Ovary (tissue), 9 donors: ENCODE results near the gene HOXC12. TPM values are rescaled to one million over a fixed set of nuclear protein-coding genes. Genes with fewer than 3 reads are reported as not detected.

Source experiments
- DNase-seq, 5 donors: peaks; one replicate each; pipeline ENCODE4 v3.0.0-alpha.2; 2019 to 2020
- H3K27ac ChIP-seq, 2 donors: fragments of 200-600 bp; one replicate each; pipeline versions ENCODE4 v1.5.1 to v1.8.0; 2019 to 2022
- H3K27me3 ChIP-seq: fragments of 200-600 bp; one replicate; pipeline ENCODE4 v1.8.0; 2022
- H3K36me3 ChIP-seq: fragments of 200-600 bp; sonication (generic); one replicate; pipeline ENCODE4 v1.5.1; 2019
- H3K4me1 ChIP-seq: one replicate; pipeline ENCODE4 v1.8.1; 2013; ENCODE audit warnings: mild to moderate bottlenecking, moderate library complexity; ENCODE audit not compliant: insufficient read depth
- H3K4me3 ChIP-seq: fragments of 200-600 bp; sonication (generic); one replicate; pipeline ENCODE4 v1.5.1; 2017
- H3K9me3 ChIP-seq, 2 donors: fragments of 200-600 bp in 1 of 2; sonication (generic) in 1 of 2; one replicate each; pipeline versions ENCODE4 v1.5.1 to v1.8.1; 2013 to 2019; ENCODE audit warnings: mild to moderate bottlenecking in 1 of 2, moderate library complexity in 1 of 2
- CTCF ChIP-seq, 3 donors: fragments of 450-650 bp in 2 of 3; fragments of 200-600 bp in 1 of 3; IDR thresholded peaks; one replicate each; pipeline versions ENCODE4 v1.5.1 to v1.8.0; 2016 to 2022; ENCODE audit warnings: antibody characterized with exemption in 3 of 3, mild to moderate bottlenecking in 1 of 3
- EP300 ChIP-seq: sonication (generic); formaldehyde crosslinking; IDR thresholded peaks from one replicate; pipeline ENCODE4 v1.6.1; 2017; ENCODE audit warnings: antibody characterized with exemption
- POLR2A ChIP-seq: fragments of 450-650 bp; IDR thresholded peaks from one replicate; pipeline ENCODE4 v1.6.1; 2017; ENCODE audit warnings: antibody characterized with exemption, mild to moderate bottlenecking, moderate library complexity
- WGBS, 3 donors: extraction: QIAGEN DNeasy Blood & Tissue Kit in 1 of 3; methylation state at CpG; one replicate each; pipeline versions ENCODE4 v1.1.5 to v1.1.7; 2013 to 2017; 5-methylcytosine and 5-hydroxymethylcytosine counted together
- intact Hi-C, 4 donors: fragments of 100-400 bp; cut with DNase I; formaldehyde crosslinking; loops; one replicate each; pipeline versions ENCODE4 v1.11.0 to v1.15.1; 2022 to 2023
- polyA plus RNA-seq, 2 donors: library from polyadenylated mRNA; stranded (reverse); fragments of 200-250 nt in 1 of 2; fragments of 350-450 nt in 1 of 2; fragmentation: Illumina TruSeq in 1 of 2; extraction: RNeasy Lipid Tissue Mini Kit (QIAGEN cat#74804) in 1 of 2; gene quantifications; one replicate each; pipeline ENCODE4 v1.2.3, GENCODE V29; 2013 to 2014
- total RNA-seq, 7 donors: library from RNA; depleted of rRNA in 2 of 7; stranded (reverse); fragments of >200 nt in 2 of 7; fragmentation: NEBNext Ultra II Directional in 3 of 7; extraction: Animal tissue kit (Norgen Biotek cat#: 25700) in 3 of 7; gene quantifications; one replicate each; pipeline versions ENCODE4 v1.1.0 to v1.2.4, GENCODE V29; 2016 to 2023
- donor health status: DM: no; HTN: no; CAD: no; lungs with moderate emphysema.
- donor health status: DM: no; HTN: no; CAD: no.
- donor health status: Bipolar disorder and iron deficiency.
- donor health status: DM: yes; HTN: yes; CAD: no.
- donor health status: DM: no; HTN: no; CAD: no.
- donor health status: DM: yes; HTN: yes; CAD: no.

HOXC12 gene
- total and polyA plus RNA-seq, 9 donors: not detected

GRCh38 chr12:53963434-53964314 lies 9.0 kb downstream of the HOXC12 start:
- peaks cover 2% of the 10 kb centered on the region for H3K4me1 ChIP-seq
- peaks cover 17% of the 10 kb centered on the region for H3K27me3 ChIP-seq
- H3K36me3 ChIP-seq: no peaks in the 10 kb centered on the region
- 13 to 25% (median 15%) methylated on average over 38 of the region's 38 CpGs for WGBS, 3 donors
- TF ChIP-seq CTCF (IDR thresholded peaks at IDR 0.05) (no peak), POLR2A (no peak), EP300 (no peak)
- H3K4me3 ChIP-seq: no peak overlapping the region
- no peak overlapping the region for H3K27ac ChIP-seq
- H3K9me3 ChIP-seq: no peaks in the 10 kb centered on the region
- DNase-seq: no peak
- intact Hi-C loops: no loop called here

GRCh38 chr12:53964315-53964713 lies 9.6 kb downstream of the HOXC12 start:
- Histone ChIP-seq H3K27ac (no peak overlapping the region), H3K27me3 (peaks cover 17% of the 10 kb centered on the region), H3K4me1 (peaks cover 2% of the 10 kb centered on the region), H3K4me3 (no peak overlapping the region), H3K9me3 (no peaks in the 10 kb centered on the region), H3K36me3 (no peaks in the 10 kb centered on the region)
- no peak for DNase-seq
- no peak for TF ChIP-seq EP300
- no peak for TF ChIP-seq POLR2A
- TF ChIP-seq CTCF (IDR thresholded peaks at IDR 0.05): no peak
- 9 to 29% (median 20%) methylated on average over 2 of the region's 2 CpGs for WGBS, 3 donors
- intact Hi-C loops: no loop called here

GRCh38 chr12:53965281-53966084 lies 10.8 kb downstream of the HOXC12 start:
- DNase-seq: peak in 1 of 5 donors; percentile 19
- Histone ChIP-seq H3K9me3 (no peaks in the 10 kb centered on the region), H3K27me3 (peaks cover 12% of the 10 kb centered on the region), H3K27ac (no peak overlapping the region), H3K4me3 (peak overlapping the region; percentile 21), H3K4me1 (peaks cover 2% of the 10 kb centered on the region), H3K36me3 (no peaks in the 10 kb centered on the region)
- TF ChIP-seq EP300 (no peak), CTCF (IDR thresholded peaks at IDR 0.05) (no peak), POLR2A (no peak)
- intact Hi-C loops: no loop called here
- 3 to 5% (median 4%) methylated on average over 18 of the region's 18 CpGs for WGBS, 3 donors

- Histone ChIP-seq H3K4me3 (peak overlapping the region; percentile 21), H3K27ac (no peak overlapping the region)
These were observed 11.3 kb downstream of the HOXC12 start for GRCh38 chr12:53966085-53966384.

More at GRCh38 chr12:53966085-53966384, 11.3 kb downstream of the HOXC12 start:
- 6 to 7% (median 6%) methylated on average over 15 of the region's 15 CpGs for WGBS, 3 donors
- TF ChIP-seq CTCF (IDR thresholded peaks at IDR 0.05) (no peak), POLR2A (no peak)
- no peak for DNase-seq
- Histone ChIP-seq H3K4me1 (no peaks in the 10 kb centered on the region), H3K36me3 (no peaks in the 10 kb centered on the region), H3K9me3 (no peaks in the 10 kb centered on the region), H3K27me3 (peaks cover 12% of the 10 kb centered on the region)
- intact Hi-C loops: no loop called here
